HFFc6 (cell line): Measurements from ENCODE around the gene NFIA. TPM values are rescaled to one million over a fixed set of nuclear protein-coding genes. Genes with fewer than 3 reads are reported as not detected.

ENCODE experiments used
- DNase-seq: peaks from one replicate; pipeline ENCODE4 v3.0.0-alpha.2; 2018
- H3K27ac Mint-ChIP-seq: 2 replicates; pipeline ENCODE4 v1.8.0; 2020; ENCODE audit warnings: mild to moderate bottlenecking, mixed read lengths
- H3K27me3 Mint-ChIP-seq: 2 replicates; pipeline ENCODE4 v1.8.0; 2021; ENCODE audit warnings: mild to moderate bottlenecking, moderate library complexity, mixed read lengths; ENCODE audit not compliant: insufficient read depth
- H3K36me3 Mint-ChIP-seq: 2 replicates; pipeline ENCODE4 v1.8.0; 2021; ENCODE audit warnings: low read depth, mixed read lengths
- H3K4me1 Mint-ChIP-seq: 2 replicates; pipeline ENCODE4 v1.8.0; 2020; ENCODE audit warnings: low read depth, mixed read lengths
- H3K4me3 Mint-ChIP-seq: 2 replicates; pipeline ENCODE4 v1.8.0; 2020; ENCODE audit warnings: mild to moderate bottlenecking, moderate library complexity, mixed read lengths
- H3K9me3 Mint-ChIP-seq: 2 replicates; pipeline ENCODE4 v1.8.0; 2020; ENCODE audit warnings: mild to moderate bottlenecking, mixed read lengths
- CTCF ChIP-seq: fragments of 200-600 bp; sonication (generic); IDR thresholded peaks from 2 replicates; pipeline ENCODE4 v1.5.0; 2021; ENCODE audit warnings: antibody characterized with exemption, mild to moderate bottlenecking
- total RNA-seq, 6 experiments: library from RNA; stranded (reverse); fragmentation: NEBNext Ultra II Directional; extraction: Animal tissue kit (Norgen Biotek cat#: 25700); gene quantifications; 2 replicates in 1 of 6; 3 replicates in 5 of 6; pipeline ENCODE4 v1.2.3, GENCODE V29; 2021

NFIA gene
- total RNA-seq, 6 experiments from 2014 or later, result 8.5 to 11.3 (median 10.4) TPM

GRCh38 chr1:61377242-61377958 is 295.0 kb downstream of the NFIA start:
- no peak for DNase-seq
- no peak overlapping the region for H3K4me3 Mint-ChIP-seq
- H3K27ac Mint-ChIP-seq, result no peak overlapping the region
- H3K36me3 Mint-ChIP-seq, result no peaks in the 10 kb centered on the region
- no peaks in the 10 kb centered on the region for H3K9me3 Mint-ChIP-seq
- peaks cover 1% of the 10 kb centered on the region; the same call in 1 of the 2 replicates for H3K27me3 Mint-ChIP-seq
- H3K4me1 Mint-ChIP-seq, result no peaks in the 10 kb centered on the region
- TF ChIP-seq CTCF, result no peak

GRCh38 chr1:61378494-61379180 is 296.3 kb downstream of the NFIA start:
- Mint-ChIP-seq H3K27ac (no peak overlapping the region), H3K9me3 (no peaks in the 10 kb centered on the region), H3K4me1 (no peaks in the 10 kb centered on the region), H3K27me3 (peaks cover 1% of the 10 kb centered on the region), H3K4me3 (no peak overlapping the region), H3K36me3 (no peaks in the 10 kb centered on the region)
- no peak for TF ChIP-seq CTCF
- DNase-seq, result no peak

GRCh38 chr1:61379693-61380092 is 297.3 kb downstream of the NFIA start:
- H3K27ac Mint-ChIP-seq, result no peak overlapping the region
- no peaks in the 10 kb centered on the region for H3K36me3 Mint-ChIP-seq
- H3K4me3 Mint-ChIP-seq, result no peak overlapping the region
- H3K27me3 Mint-ChIP-seq, result peaks cover 1% of the 10 kb centered on the region
- no peaks in the 10 kb centered on the region for H3K9me3 Mint-ChIP-seq
- H3K4me1 Mint-ChIP-seq, result no peaks in the 10 kb centered on the region
- no peak for DNase-seq
- no peak for TF ChIP-seq CTCF

- peaks cover 1% of the 10 kb centered on the region for H3K27me3 Mint-ChIP-seq
- no peak overlapping the region for H3K27ac Mint-ChIP-seq
- no peaks in the 10 kb centered on the region for H3K36me3 Mint-ChIP-seq
- H3K4me3 Mint-ChIP-seq, result no peak overlapping the region
- no peak for TF ChIP-seq CTCF
- no peaks in the 10 kb centered on the region for H3K4me1 Mint-ChIP-seq
- no peaks in the 10 kb centered on the region for H3K9me3 Mint-ChIP-seq
- no peak for DNase-seq
Measured at GRCh38 chr1:61380561-61380960, 298.2 kb downstream of the NFIA start.

GRCh38 chr1:61386323-61386722 is 304.0 kb downstream of the NFIA start:
- TF ChIP-seq CTCF, result no peak
- Mint-ChIP-seq H3K4me1 (peaks cover 12% of the 10 kb centered on the region), H3K27me3 (no peaks in the 10 kb centered on the region; the same call in 1 of the 2 replicates), H3K27ac (no peak overlapping the region), H3K9me3 (no peaks in the 10 kb centered on the region), H3K36me3 (no peaks in the 10 kb centered on the region), H3K4me3 (no peak overlapping the region)
- DNase-seq, result no peak
